Natural killer cell (primary cell): ENCODE measurements around the gene STXBP6. TPM values are rescaled to one million over a fixed set of nuclear protein-coding genes. Genes with fewer than 3 reads are reported as not detected.
"Not testable (repeated sequence)": the region's sequence is repeated elsewhere in the genome, so short reads cannot be mapped to it uniquely, and the experiment has no call there.

Source experiments
- ATAC-seq, 3 donors: fragments of 150-1000 bp in 2 of 3; fragments of 200-7000 bp in 1 of 3; cut with Tn5 transposase; 1 replicate in 1 of 3; 2 replicates in 2 of 3; pipeline ENCODE4 v1.10.0; 2021; ENCODE audit warnings: mild to moderate bottlenecking in 2 of 3, moderate library complexity in 2 of 3
- DNase-seq, 2 donors: peaks; one replicate each; pipeline versions ENCODE4 v3.0.0 to v3.0.0-alpha.2; 2013 to 2021; ENCODE audit warnings: mixed read lengths in 1 of 2
- H3K27ac ChIP-seq: one replicate; pipeline ENCODE4 v1.5.1; 2013; ENCODE audit warnings: mild to moderate bottlenecking, low read length
- H3K27me3 ChIP-seq: one replicate; pipeline ENCODE4 v1.6.1; 2013; ENCODE audit warnings: low read length; ENCODE audit not compliant: control insufficient read depth, insufficient read depth
- H3K36me3 ChIP-seq: one replicate; pipeline ENCODE4 v1.6.1; 2013; ENCODE audit warnings: low read length; ENCODE audit not compliant: control insufficient read depth, insufficient read depth
- H3K4me1 ChIP-seq: one replicate; pipeline ENCODE4 v1.6.1; 2013; ENCODE audit warnings: low read length; ENCODE audit not compliant: control insufficient read depth, insufficient read depth
- H3K4me3 ChIP-seq: one replicate; pipeline ENCODE4 v1.5.1; 2013; ENCODE audit warnings: low read length
- H3K9me3 ChIP-seq: one replicate; pipeline ENCODE4 v1.6.1; 2013; ENCODE audit warnings: low read length; ENCODE audit not compliant: control insufficient read depth, insufficient read depth
- H3K27ac Mint-ChIP-seq, 2 donors: one replicate each; pipeline ENCODE4 v1.8.0; 2022; ENCODE audit warnings: mild to moderate bottlenecking in 2 of 2, mixed read lengths in 2 of 2, moderate library complexity in 1 of 2
- H3K27me3 Mint-ChIP-seq, 2 donors: one replicate each; pipeline ENCODE4 v1.8.0; 2022; ENCODE audit warnings: low read depth in 2 of 2, mixed read lengths in 2 of 2
- H3K36me3 Mint-ChIP-seq: one replicate; pipeline ENCODE4 v1.8.0; 2022; ENCODE audit warnings: mixed read lengths
- H3K4me1 Mint-ChIP-seq, 2 donors: one replicate each; pipeline ENCODE4 v1.8.0; 2022; ENCODE audit warnings: mixed read lengths in 2 of 2
- H3K4me3 Mint-ChIP-seq: one replicate; pipeline ENCODE4 v1.8.0; 2022; ENCODE audit warnings: mild to moderate bottlenecking, moderate library complexity, mixed read lengths
- H3K9me3 Mint-ChIP-seq, 2 donors: one replicate each; pipeline ENCODE4 v1.8.0; 2022; ENCODE audit warnings: mixed read lengths in 2 of 2
- CTCF ChIP-seq: fragments of 200-600 bp; IDR thresholded peaks from one replicate; pipeline ENCODE4 v1.8.0; 2022; ENCODE audit warnings: antibody characterized with exemption
- WGBS: methylation state at CpG from one replicate; pipeline ENCODE4 v1.1.7; 2013; ENCODE audit warnings: missing lambda C conversion rate; ENCODE audit not compliant: insufficient coverage; 5-methylcytosine and 5-hydroxymethylcytosine counted together
- intact Hi-C: fragments of 100-400 bp; cut with micrococcal nuclease; formaldehyde crosslinking; loops from one replicate; pipeline ENCODE4 v1.14.2; 2022
- total RNA-seq, 4 donors: library from RNA; stranded (reverse); fragments of 120-200 nt in 1 of 4; gene quantifications; one replicate each; pipeline versions ENCODE4 v1.2.3 to v1.2.4, GENCODE V29; 2013 to 2022

The STXBP6 gene
- total RNA-seq, 3 donors from 2014 or later (not counting 1 experiment from before 2014, with no cell fraction given), result 0.20 TPM; not detected in 2

- DNase-seq (no peak), ATAC-seq (no peak)
- no peaks in the 10 kb centered on the region for H3K36me3 Mint-ChIP-seq
- no peak overlapping the region for H3K4me3 Mint-ChIP-seq
- H3K4me1 Mint-ChIP-seq, result peaks cover 0 to 6% of the 10 kb centered on the region in 2 donors
- no peaks in the 10 kb centered on the region for H3K4me1 ChIP-seq
- H3K27me3 Mint-ChIP-seq, result peaks cover 6 to 18% of the 10 kb centered on the region in 2 donors
- no peak overlapping the region for H3K27ac Mint-ChIP-seq
- no peaks in the 10 kb centered on the region for H3K9me3 Mint-ChIP-seq
- 18% methylated on average over 4 of the region's 6 CpGs for WGBS
- no peaks in the 10 kb centered on the region for H3K27me3 ChIP-seq
- H3K36me3 ChIP-seq, result no peaks in the 10 kb centered on the region
- intact Hi-C loops, result no loop called here
- H3K27ac ChIP-seq, result no peak overlapping the region
- no peak overlapping the region for H3K4me3 ChIP-seq
- TF ChIP-seq CTCF, result no peak
- H3K9me3 ChIP-seq, result no peaks in the 10 kb centered on the region
Observed at GRCh38 chr14:24774187-24774915, 275.6 kb downstream of the STXBP6 start.

DNA sequence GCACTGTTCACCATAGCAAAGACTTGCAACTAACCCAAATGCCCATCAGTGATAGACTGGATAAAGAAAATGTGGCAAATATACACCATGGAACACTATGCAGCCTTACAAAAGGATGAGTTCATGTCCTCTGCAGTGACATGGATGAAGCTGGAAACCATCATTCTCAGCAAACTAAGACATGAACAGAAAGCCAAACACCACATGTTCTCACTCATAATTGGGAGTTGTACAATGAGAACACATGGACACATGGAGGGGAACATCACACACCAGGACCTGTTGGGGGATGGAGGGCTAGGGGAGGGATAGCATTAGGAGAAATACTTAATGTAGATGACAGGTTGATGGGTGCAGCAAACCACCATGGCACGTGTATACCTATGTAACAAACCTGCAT is 276.4 kb downstream of the STXBP6 start:
- ATAC-seq, H3K27me3 ChIP-seq, DNase-seq, intact Hi-C loops, H3K4me1 ChIP-seq, H3K27ac Mint-ChIP-seq, H3K36me3 ChIP-seq, H3K4me1 Mint-ChIP-seq, H3K27ac ChIP-seq, H3K36me3 Mint-ChIP-seq, H3K4me3 Mint-ChIP-seq, H3K9me3 Mint-ChIP-seq, H3K4me3 ChIP-seq, H3K9me3 ChIP-seq: not testable (repeated sequence)
- WGBS, result no CpG with 5 or more reads among the region's 1 CpG
- H3K27me3 Mint-ChIP-seq, result peaks cover 11 to 20% of the 10 kb centered on the region in 2 donors

- Mint-ChIP-seq H3K9me3 (peaks cover 0 to 3% of the 10 kb centered on the region in 2 donors), H3K27ac (no peak overlapping the region), H3K27me3 (peaks cover 25 to 28% of the 10 kb centered on the region in 2 donors), H3K36me3 (no peaks in the 10 kb centered on the region), H3K4me1 (no peaks in the 10 kb centered on the region), H3K4me3 (no peak overlapping the region)
- Histone ChIP-seq H3K4me1 (no peaks in the 10 kb centered on the region), H3K27me3 (no peaks in the 10 kb centered on the region), H3K4me3 (no peak overlapping the region), H3K36me3 (no peaks in the 10 kb centered on the region), H3K9me3 (no peaks in the 10 kb centered on the region), H3K27ac (no peak overlapping the region)
- intact Hi-C loops, result no loop called here
- ATAC-seq (no peak), DNase-seq (no peak)
- no peak for TF ChIP-seq CTCF
- WGBS, result 93% methylated on average over 2 of the region's 2 CpGs
Observed at GRCh38 chr14:24766434-24766833, 283.5 kb downstream of the STXBP6 start.

DNA sequence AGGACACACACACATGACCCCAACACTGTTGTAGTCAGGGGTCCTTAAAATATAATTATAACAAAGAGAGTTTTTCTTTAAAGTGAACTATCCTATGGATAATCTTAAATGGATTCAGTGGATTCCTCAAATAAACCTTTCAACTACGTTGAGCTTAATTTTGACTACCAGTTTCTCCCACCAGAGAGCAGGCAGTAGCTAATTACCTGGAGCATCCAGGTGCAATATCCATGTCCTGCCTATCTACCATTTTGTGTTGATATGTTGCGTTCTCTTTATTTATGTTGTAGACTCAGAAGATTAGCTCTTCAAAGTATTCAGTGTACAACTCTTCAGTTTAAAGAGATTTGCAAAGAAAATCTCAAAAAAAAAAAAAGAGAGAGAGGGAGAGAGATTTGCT is 288.8 kb downstream of the STXBP6 start:
- intact Hi-C loops, result no loop called here
- H3K27ac ChIP-seq, result no peak overlapping the region
- peaks cover 0 to 3% of the 10 kb centered on the region in 2 donors for H3K9me3 Mint-ChIP-seq
- H3K36me3 ChIP-seq, result no peaks in the 10 kb centered on the region
- no peaks in the 10 kb centered on the region for H3K4me1 ChIP-seq
- TF ChIP-seq CTCF, result no peak
- DNase-seq (no peak), ATAC-seq (no peak)
- H3K27me3 ChIP-seq, result no peaks in the 10 kb centered on the region
- 78% methylated on average over 1 of the region's 2 CpGs for WGBS
- H3K27me3 Mint-ChIP-seq, result peaks cover 30 to 39% of the 10 kb centered on the region in 2 donors
- no peaks in the 10 kb centered on the region for H3K9me3 ChIP-seq
- no peak overlapping the region for H3K4me3 Mint-ChIP-seq
- H3K36me3 Mint-ChIP-seq, result peaks cover 2% of the 10 kb centered on the region
- H3K4me3 ChIP-seq, result no peak overlapping the region
- H3K27ac Mint-ChIP-seq, result no peak overlapping the region
- no peaks in the 10 kb centered on the region for H3K4me1 Mint-ChIP-seq
